Left renal pelvis (tissue), 4 donors: ENCODE data around the gene MED12. TPM values are rescaled to one million over a fixed set of nuclear protein-coding genes. Genes with fewer than 3 reads are reported as not detected.

Source experiments
- DNase-seq, 4 donors: peaks; one replicate each; pipeline ENCODE4 v3.0.0-alpha.2; 2013; ENCODE audit warnings: low read depth in 4 of 4, low spot score in 3 of 4
- polyA plus RNA-seq, 4 donors: library from polyadenylated mRNA; unstranded; fragments of 120-200 nt; gene quantifications; one replicate each; pipeline ENCODE4 v1.2.1, GENCODE V29; 2013; ENCODE audit not compliant: insufficient read length in 4 of 4

Gene MED12
- polyA plus RNA-seq, 4 donors: 35.9 to 59.1 (median 41.0) TPM

- DNase-seq: no peak
Measured at GRCh38 chrX:71106427-71106826, 12.0 kb upstream of the MED12 start, which contains the start of gene CXorf65. CXorf65 (minus strand) TSS chrX:71106740; CDS start chrX:71106556, 184 bp downstream.

GRCh38 chrX:71107245-71107644 lies 11.2 kb upstream of the MED12 start:
- no peak for DNase-seq

GRCh38 chrX:71107762-71108360 lies 10.5 kb upstream of the MED12 start:
- DNase-seq: no peak

- no peak for DNase-seq
Measured at GRCh38 chrX:71109051-71109450, 9.3 kb upstream of the MED12 start.

DNA sequence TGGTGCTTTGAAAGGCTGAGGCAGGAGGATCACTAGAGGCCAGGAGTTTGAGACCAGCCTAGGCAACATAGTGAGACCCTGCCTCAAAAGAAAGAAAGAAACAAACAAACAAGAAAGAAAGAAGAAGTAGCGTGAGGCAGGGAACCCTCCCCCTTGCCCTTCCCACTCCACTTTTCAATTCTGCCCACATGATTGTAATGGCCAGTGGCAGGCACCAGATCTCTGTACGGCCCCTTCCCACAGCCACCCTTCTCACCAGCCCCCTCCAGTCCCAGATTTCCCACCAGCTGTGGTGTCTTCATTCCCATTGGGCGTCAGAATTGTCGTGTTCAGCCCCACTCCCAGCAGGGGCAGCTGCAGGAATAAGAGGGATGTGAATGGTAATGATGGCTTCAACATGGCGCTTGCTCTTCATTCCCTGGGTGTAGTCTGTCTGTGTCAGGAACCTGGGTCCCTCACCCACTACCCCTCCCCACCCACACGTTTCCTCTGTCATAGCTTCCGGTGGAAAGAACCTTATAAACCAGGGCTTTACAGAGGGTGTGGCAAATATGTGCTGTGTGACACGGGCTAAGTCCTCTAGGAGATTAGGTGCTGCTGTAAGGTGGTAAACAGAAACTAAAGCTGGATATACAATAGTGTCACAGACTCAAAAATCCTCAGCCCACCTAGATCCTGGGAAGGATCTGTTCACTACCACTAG lies 7.1 kb upstream of the MED12 start, which contains the start of gene IL2RG:
Gene IL2RG (minus strand): TSS at position 437 of the 703 bp plus-strand sequence. CDS start 38 bp downstream, at position 399.
- no peak for DNase-seq

- no peak for DNase-seq
Measured at GRCh38 chrX:71111921-71112431, 6.4 kb upstream of the MED12 start.

- DNase-seq: no peak
Measured at GRCh38 chrX:71117358-71117757, 1.0 kb upstream of the MED12 start.

GRCh38 chrX:71118985-71119535 lies 664 bp downstream of the MED12 start:
- no peak for DNase-seq

DNA sequence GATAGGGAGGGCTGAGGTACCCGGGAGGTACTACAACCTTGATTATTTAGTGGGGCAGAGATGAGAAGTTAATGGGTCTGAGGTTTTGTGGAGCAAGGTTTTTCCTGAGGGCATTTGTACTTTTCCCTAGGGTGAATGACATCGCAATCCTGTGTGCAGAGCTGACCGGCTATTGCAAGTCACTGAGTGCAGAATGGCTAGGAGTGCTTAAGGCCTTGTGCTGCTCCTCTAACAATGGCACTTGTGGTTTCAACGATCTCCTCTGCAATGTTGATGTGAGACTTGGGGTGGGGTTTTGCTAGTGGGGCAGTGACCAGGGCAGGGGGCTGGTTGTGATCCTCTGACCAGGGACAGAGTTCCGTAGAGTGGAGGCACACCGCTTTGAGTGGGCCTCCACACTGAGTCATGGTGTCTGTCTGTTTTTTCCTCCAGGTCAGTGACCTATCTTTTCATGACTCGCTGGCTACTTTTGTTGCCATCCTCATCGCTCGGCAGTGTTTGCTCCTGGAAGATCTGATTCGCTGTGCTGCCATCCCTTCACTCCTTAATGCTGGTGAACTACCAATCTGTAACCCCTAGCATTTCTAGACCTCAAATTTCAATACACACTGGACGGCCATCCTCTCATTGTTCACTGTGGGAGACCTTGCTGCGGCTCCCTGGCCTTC lies 9.9 kb downstream of the MED12 start:
- no peak for DNase-seq

DNA sequence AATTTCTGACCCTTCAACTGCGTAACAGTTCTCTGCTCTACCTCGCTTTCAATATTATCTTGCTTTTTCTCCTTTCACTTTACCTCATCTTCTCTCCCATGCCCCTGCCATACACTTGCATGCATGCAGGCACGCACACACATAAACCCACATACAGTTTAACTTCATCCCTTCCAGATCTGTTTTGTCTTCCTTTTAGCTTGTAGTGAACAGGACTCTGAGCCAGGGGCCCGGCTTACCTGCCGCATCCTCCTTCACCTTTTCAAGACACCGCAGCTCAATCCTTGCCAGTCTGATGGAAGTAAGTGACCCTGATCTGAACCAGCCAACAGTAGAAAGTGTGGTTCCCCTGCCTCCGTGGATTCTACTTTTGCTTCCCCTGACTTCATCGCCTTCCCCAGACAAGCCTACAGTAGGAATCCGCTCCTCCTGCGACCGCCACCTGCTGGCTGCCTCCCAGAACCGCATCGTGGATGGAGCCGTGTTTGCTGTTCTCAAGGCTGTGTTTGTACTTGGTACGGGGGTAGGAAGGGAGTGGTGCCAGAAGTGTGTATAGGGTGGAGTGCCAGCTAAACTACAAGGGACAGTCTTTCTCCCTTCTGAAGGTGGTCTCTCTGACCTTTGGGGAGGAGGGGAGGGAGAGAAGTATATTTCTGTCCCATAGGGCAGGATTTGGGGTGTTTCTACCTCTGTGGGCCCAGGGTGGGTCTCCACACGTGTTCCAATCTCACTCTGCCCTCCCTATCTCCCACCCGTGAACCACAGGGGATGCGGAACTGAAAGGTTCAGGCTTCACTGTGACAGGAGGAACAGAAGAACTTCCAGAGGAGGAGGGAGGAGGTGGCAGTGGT lies 10.7 kb downstream of the MED12 start:
- no peak for DNase-seq

DNA sequence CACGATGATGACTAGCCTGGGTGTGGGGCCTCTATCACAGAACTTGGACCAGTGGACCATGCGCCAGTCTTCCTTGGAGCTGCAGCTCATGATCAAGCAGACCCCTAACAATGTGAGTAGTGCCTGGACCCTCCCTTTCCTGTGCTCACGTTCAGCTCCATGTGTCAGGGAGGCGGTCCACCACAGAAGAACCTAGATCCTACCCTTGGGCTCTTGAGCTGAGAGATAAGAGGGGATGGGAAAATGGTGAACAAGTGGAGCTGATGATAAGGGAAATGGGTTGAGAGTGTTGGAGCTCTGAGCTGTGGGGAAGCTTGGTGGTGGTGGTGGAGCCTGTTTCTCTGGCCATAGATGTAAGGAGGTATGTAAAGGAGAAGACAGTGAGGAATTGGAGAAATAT lies 13.1 kb downstream of the MED12 start:
- DNase-seq: no peak

GRCh38 chrX:71140440-71140839 lies 22.0 kb downstream of the MED12 start:
- DNase-seq: no peak

DNA sequence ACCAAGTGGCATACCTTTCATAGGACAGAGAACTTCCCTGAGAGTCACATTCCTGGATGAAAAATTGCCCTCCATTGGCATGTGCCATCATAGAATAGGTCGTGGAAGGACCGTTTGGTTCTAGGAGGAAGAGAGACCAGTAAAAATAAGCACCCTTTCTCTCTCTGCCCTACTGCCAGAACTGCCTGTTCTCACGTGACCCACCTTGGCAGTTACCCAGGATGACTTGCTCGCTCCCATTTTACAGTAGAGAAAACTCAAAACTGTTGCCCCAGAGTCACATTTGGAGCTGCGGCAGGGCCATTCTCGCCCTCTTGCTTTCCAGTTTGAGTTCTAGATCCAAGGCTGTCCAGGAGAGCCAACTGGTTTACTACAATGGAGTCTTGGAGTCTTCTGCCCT lies 25.1 kb downstream of the MED12 start:
- DNase-seq: no peak

- no peak for DNase-seq
Measured at GRCh38 chrX:71144651-71145050, 26.3 kb downstream of the MED12 start, which contains the start of gene NLGN3. NLGN3 (plus strand) TSS chrX:71144841; CDS start chrX:71147750, 2,909 bp downstream.

DNA sequence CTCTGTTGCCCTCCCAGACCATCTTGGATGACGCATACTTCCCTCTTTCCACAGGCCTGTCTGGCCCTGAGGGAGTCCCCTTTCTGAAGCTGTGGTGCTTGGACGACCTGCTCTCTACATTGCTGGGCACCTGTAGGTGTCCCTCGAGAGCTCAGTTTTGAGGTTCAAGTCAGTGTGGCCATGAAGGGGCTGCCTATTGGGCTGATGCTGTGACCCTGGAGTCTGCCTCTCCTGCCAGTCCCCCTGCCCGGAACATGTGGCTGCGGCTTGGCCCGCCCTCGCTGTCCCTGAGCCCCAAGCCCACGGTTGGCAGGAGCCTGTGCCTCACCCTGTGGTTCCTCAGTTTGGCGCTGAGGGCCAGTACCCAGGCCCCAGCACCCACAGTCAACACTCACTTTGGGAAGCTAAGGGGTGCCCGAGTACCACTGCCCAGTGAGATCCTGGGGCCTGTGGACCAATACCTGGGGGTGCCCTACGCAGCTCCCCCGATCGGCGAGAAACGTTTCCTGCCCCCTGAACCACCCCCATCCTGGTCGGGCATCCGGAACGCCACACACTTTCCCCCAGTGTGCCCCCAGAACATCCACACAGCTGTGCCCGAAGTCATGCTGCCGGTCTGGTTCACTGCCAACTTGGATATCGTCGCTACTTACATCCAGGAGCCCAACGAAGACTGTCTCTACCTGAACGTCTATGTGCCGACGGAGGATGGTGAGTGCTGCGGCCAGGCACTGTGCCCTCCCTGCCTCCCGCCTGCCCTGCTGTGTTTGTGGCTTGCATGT lies 29.3 kb downstream of the MED12 start:
- DNase-seq: no peak

- DNase-seq: no peak
Measured at GRCh38 chrX:71148278-71148663, 29.9 kb downstream of the MED12 start.

GRCh38 chrX:71151366-71151765 lies 33.0 kb downstream of the MED12 start:
- no peak for DNase-seq

GRCh38 chrX:71154196-71154595 lies 35.8 kb downstream of the MED12 start:
- no peak for DNase-seq

GRCh38 chrX:71154641-71155040 lies 36.2 kb downstream of the MED12 start:
- no peak for DNase-seq
